ENCODE results near the gene AZGP1.

DNA sequence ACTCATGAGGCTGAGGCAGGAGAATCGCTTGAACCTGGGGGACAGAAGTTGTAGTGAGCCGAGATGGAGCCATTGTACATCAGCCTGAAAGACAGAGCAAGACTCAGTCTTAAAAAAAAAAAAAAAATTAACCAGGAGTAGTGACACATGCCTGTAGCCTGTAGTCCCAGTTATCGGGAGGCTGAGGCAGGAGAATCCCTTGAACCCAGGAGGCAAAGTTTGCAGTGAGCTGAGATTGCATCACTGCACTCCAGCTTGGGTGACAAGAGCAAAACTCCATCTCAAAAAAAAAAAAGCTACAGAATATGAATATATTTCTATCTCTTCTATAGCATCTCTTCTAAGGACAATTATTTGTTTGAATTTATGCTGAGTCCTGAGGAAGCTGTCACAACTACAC is 6.5 kb downstream of the AZGP1 start:
- TF ChIP-seq, protein P1, sequence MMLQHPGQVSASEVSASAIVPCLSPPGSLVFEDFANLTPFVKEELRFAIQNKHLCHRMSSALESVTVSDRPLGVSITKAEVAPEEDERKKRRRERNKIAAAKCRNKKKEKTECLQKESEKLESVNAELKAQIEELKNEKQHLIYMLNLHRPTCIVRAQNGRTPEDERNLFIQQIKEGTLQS (CRISPR knock-in tag; conservative IDR thresholded peaks at IDR 0.05) = no peak
- TF ChIP-seq, protein P2, sequence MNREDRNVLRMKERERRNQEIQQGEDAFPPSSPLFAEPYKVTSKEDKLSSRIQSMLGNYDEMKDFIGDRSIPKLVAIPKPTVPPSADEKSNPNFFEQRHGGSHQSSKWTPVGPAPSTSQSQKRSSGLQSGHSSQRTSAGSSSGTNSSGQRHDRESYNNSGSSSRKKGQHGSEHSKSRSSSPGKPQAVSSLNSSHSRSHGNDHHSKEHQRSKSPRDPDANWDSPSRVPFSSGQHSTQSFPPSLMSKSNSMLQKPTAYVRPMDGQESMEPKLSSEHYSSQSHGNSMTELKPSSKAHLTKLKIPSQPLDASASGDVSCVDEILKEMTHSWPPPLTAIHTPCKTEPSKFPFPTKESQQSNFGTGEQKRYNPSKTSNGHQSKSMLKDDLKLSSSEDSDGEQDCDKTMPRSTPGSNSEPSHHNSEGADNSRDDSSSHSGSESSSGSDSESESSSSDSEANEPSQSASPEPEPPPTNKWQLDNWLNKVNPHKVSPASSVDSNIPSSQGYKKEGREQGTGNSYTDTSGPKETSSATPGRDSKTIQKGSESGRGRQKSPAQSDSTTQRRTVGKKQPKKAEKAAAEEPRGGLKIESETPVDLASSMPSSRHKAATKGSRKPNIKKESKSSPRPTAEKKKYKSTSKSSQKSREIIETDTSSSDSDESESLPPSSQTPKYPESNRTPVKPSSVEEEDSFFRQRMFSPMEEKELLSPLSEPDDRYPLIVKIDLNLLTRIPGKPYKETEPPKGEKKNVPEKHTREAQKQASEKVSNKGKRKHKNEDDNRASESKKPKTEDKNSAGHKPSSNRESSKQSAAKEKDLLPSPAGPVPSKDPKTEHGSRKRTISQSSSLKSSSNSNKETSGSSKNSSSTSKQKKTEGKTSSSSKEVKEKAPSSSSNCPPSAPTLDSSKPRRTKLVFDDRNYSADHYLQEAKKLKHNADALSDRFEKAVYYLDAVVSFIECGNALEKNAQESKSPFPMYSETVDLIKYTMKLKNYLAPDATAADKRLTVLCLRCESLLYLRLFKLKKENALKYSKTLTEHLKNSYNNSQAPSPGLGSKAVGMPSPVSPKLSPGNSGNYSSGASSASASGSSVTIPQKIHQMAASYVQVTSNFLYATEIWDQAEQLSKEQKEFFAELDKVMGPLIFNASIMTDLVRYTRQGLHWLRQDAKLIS (CRISPR knock-in tag; IDR thresholded peaks at IDR 0.05; ENCODE audit: borderline replicate concordance) = no peak
- TF ChIP-seq, protein P3, sequence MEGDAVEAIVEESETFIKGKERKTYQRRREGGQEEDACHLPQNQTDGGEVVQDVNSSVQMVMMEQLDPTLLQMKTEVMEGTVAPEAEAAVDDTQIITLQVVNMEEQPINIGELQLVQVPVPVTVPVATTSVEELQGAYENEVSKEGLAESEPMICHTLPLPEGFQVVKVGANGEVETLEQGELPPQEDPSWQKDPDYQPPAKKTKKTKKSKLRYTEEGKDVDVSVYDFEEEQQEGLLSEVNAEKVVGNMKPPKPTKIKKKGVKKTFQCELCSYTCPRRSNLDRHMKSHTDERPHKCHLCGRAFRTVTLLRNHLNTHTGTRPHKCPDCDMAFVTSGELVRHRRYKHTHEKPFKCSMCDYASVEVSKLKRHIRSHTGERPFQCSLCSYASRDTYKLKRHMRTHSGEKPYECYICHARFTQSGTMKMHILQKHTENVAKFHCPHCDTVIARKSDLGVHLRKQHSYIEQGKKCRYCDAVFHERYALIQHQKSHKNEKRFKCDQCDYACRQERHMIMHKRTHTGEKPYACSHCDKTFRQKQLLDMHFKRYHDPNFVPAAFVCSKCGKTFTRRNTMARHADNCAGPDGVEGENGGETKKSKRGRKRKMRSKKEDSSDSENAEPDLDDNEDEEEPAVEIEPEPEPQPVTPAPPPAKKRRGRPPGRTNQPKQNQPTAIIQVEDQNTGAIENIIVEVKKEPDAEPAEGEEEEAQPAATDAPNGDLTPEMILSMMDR (IDR thresholded peaks at IDR 0.05) = no peak
- TF ChIP-seq ZNF219 (CRISPR knock-in tag; IDR thresholded peaks at IDR 0.05; ENCODE audit: borderline replicate concordance) = no peak
- no peak for TF ChIP-seq TEAD1 (CRISPR knock-in tag; IDR thresholded peaks at IDR 0.05)
- TF ChIP-seq, protein P4, sequence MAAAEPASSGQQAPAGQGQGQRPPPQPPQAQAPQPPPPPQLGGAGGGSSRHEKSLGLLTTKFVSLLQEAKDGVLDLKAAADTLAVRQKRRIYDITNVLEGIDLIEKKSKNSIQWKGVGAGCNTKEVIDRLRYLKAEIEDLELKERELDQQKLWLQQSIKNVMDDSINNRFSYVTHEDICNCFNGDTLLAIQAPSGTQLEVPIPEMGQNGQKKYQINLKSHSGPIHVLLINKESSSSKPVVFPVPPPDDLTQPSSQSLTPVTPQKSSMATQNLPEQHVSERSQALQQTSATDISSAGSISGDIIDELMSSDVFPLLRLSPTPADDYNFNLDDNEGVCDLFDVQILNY (CRISPR knock-in tag; IDR thresholded peaks at IDR 0.05) = no peak

All from WTC11 (cell line).